Central memory CD4-positive, alpha-beta T cell (primary cell): ENCODE measurements around the gene TMSB4X.
A peak's percentile ranks its signal among the peaks of the same experiment; 100 is the strongest.
"Not testable (repeated sequence)": the region's sequence is repeated elsewhere in the genome, so short reads cannot be mapped to it uniquely, and the experiment has no call there.

Experiments
- DNase-seq: peaks from one replicate; pipeline ENCODE4 v3.0.0; 2022

The TMSB4X gene

GRCh38 chrX:12955882-12956703, 18.8 kb upstream of the TMSB4X start:
- DNase-seq = peak; percentile 69

GRCh38 chrX:12956704-12957534, 18.0 kb upstream of the TMSB4X start:
- peak; percentile 86 for DNase-seq

- DNase-seq = no peak
Measured at GRCh38 chrX:12958059-12958458, 16.9 kb upstream of the TMSB4X start.

- DNase-seq = no peak
Measured at GRCh38 chrX:12958461-12958860, 16.4 kb upstream of the TMSB4X start.

- no peak for DNase-seq
Measured at GRCh38 chrX:12961196-12961718, 13.7 kb upstream of the TMSB4X start.

GRCh38 chrX:12962041-12962504, 12.8 kb upstream of the TMSB4X start:
- DNase-seq = no peak

GRCh38 chrX:12963210-12963850, 11.6 kb upstream of the TMSB4X start:
- not testable (repeated sequence) for DNase-seq

- DNase-seq = no peak
Measured at GRCh38 chrX:12965131-12965940, 9.6 kb upstream of the TMSB4X start.

GRCh38 chrX:12966151-12966550, 8.8 kb upstream of the TMSB4X start:
- DNase-seq = no peak

- DNase-seq = no peak
Measured at GRCh38 chrX:12967711-12968465, 7.0 kb upstream of the TMSB4X start.

- peak; percentile 75 for DNase-seq
Measured at GRCh38 chrX:12970691-12971202, 4.2 kb upstream of the TMSB4X start.

- no peak for DNase-seq
Measured at GRCh38 chrX:12971282-12972003, 3.5 kb upstream of the TMSB4X start.

- no peak for DNase-seq
Measured at GRCh38 chrX:12972243-12972642, 2.7 kb upstream of the TMSB4X start.

GRCh38 chrX:12972878-12973560, 1.9 kb upstream of the TMSB4X start:
- DNase-seq = no peak

- DNase-seq = peak; percentile 35
Measured at GRCh38 chrX:12973561-12974304, 1.2 kb upstream of the TMSB4X start.

- DNase-seq = no peak
Measured at GRCh38 chrX:12974305-12974795, 560 bp upstream of the TMSB4X start.

GRCh38 chrX:12975670-12975965, 708 bp downstream of the TMSB4X start:
- no peak for DNase-seq

- no peak for DNase-seq
Measured at GRCh38 chrX:12975991-12976558, 1.2 kb downstream of the TMSB4X start.
